Heart left ventricle (tissue), 13 donors: ENCODE results near the gene KCNJ5.

Experiments used
- CTCF ChIP-seq, 12 donors: fragments of 200-600 bp; sonication (generic) in 4 of 12; IDR thresholded peaks; one replicate each; pipeline versions ENCODE4 v1.5.0 to v1.8.0; 2018 to 2022; ENCODE audit warnings: antibody characterized with exemption in 12 of 12, mild to moderate bottlenecking in 5 of 12
- POLR2A ChIP-seq, 2 donors: fragments of 450-650 bp; IDR thresholded peaks; one replicate each; pipeline ENCODE4 v1.6.1; 2017; ENCODE audit warnings: antibody characterized with exemption in 2 of 2, mild to moderate bottlenecking in 2 of 2, moderate library complexity in 2 of 2
- donor health status: ischemic (EF 13 %, LVEDD 7.1; RV severe dilation, severe dysfunction).
- donor health status: DM: no; HTN: yes; CAD: no.
- donor health status: DM: no; HTN: no; CAD: no.
- donor health status: ischemic (EF 25% LVEDD 6.9; RV normal size, moderate dysfunction).
- donor health status: ischemic (EF 25% LVEDD 5.7; RV mildly dilated, moderate dysfunction).
- donor health status: ischemic (EF 35%, LVEDD 5.7; RV mildly dilated, moderate dysfunction).
- donor health status: nonischemic (EF 11% LVEDD 7.7; RV severe dilation, severe dysfunction).
- donor health status: DM: yes; HTN: yes; CAD: no.
- donor health status: PGD.
- donor health status: ischemic (EF 29% LVEDD 5.4; RV normal size, mild dysfunction).
- donor health status: nonischemic (EF 23%, LVEDD 6.1; RV moderate dilation, normal function).

DNA sequence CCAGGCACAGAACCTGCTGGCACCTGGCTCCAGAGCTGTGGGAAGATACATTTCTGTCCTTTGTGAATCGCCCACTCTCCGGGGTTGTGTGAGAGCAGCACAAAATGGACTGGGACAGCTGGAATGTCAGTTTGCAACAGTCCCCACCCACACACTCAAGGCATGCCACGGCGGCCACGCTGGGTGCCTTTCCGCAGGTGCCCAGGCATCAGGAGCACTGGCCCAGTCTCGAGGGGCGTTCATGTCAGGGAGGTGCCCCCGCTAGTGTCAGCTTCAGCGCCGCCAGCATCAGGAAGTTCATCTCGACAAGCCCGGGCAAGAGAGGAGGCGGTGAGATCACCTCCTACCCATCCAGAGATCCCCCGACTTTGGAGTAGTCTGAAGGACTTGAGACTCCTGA lies 49.4 kb downstream of the KCNJ5 start:
- no peak for TF ChIP-seq CTCF (IDR thresholded peaks at IDR 0.05)
- no peak for TF ChIP-seq POLR2A (IDR thresholded peaks at IDR 0.05)
